NCI-H2171 treated with DMSO at 0.1 percent for 48 hours (cell line): ENCODE measurements around the gene HARS1.
"Not testable (repeated sequence)": the region's sequence is repeated elsewhere in the genome, so short reads cannot be mapped to it uniquely, and the experiment has no call there.

Source experiments
- DNase-seq: peaks from one replicate; lab custom pipeline; 2025; lab: John Stamatoyannopoulos, UW

The HARS1 gene

GRCh38 chr5:140633021-140633471, 58.1 kb downstream of the HARS1 start, which contains the start of gene CD14:
Gene CD14, minus strand, starts transcription at chr5:140633175. Its CDS starts 104 bp downstream, at chr5:140633071.
- peak; percentile 6 for DNase-seq

DNA sequence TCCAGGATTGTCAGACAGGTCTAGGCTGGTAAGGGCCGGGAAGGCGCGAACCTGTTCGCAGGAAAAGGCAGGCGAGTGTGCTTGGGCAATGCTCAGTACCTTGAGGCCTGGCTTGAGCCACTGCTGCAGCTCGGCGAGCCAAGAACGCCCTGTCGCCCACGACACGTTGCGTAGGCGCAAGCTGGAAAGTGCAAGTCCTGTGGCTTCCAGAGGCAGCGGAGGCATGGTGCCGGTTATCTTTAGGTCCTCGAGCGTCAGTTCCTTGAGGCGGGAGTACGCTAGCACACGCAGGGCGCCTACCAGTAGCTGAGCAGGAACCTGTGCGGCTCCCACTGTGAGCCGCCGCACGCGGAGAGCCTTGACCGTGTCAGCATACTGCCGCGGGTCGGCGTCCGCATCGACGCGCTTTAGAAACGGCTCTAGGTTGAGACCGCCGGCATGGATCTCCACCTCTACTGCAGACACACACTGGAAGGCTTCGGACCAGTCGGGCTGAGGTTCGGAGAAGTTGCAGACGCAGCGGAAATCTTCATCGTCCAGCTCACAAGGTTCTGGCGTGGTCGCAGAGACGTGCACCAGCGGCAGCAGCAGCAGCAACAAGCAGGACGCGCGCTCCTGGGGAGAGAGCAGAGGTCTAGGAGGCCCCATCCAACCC, 58.7 kb downstream of the HARS1 start:
- DNase-seq = peak; percentile 7

- no peak for DNase-seq
These were observed 59.3 kb downstream of the HARS1 start for GRCh38 chr5:140631831-140632365.

- DNase-seq = no peak
These were observed 60.1 kb downstream of the HARS1 start for GRCh38 chr5:140631036-140631417.

DNA sequence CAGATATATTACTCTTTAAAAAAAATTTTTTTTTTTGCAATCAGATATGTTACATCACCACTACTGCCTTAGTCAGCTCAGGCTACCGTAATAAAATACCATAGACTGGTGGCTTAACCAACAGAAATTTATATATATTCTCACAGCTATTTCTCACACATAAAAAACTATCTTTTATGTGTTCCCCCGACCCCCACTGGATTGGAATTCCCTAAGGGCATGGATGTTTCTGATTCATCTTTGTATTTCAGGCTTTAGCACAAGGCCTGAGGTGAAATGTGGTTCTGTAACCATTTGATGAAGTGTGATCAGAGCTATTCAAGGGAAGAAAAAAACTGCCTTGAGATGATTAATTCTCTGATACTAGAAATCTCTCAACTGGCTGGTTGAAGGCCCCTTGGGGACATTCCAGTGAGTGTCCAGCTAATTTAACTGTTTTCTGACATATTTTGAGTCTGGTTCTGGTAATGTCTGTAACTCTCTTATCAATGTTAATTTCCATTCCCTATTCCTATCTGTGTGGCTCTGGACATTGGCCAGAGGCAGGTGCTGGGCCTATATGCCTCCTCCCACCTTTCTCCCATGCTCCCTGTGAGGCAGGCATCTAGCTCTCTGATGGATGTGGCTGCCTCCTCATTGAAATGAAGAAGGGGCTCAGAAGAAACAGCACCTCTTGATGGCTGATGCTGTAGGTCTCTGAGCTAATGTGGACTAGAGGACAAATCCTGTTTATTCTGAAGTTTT, 60.7 kb downstream of the HARS1 start:
- DNase-seq = no peak

- DNase-seq = no peak
These were observed 62.5 kb downstream of the HARS1 start for GRCh38 chr5:140628711-140629110.

DNA sequence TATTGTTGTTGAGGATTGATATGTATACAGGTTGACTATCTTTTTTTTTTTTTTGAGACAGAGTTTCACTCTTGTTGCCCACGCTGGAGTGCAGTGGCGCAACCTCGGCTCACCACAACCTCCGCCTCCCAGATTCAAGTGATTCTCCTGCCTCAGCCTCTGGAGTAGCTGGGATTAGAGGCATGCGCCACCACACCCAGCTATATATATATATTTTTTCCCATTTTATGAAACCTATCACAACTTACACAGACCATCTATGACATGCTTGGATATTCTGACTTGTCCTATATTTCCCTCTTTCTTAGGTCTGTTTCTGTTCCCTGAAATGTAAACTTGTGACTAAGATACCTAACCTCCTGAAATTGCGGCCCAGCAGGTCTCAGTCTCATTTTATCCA, 63.2 kb downstream of the HARS1 start:
- no peak for DNase-seq

DNA sequence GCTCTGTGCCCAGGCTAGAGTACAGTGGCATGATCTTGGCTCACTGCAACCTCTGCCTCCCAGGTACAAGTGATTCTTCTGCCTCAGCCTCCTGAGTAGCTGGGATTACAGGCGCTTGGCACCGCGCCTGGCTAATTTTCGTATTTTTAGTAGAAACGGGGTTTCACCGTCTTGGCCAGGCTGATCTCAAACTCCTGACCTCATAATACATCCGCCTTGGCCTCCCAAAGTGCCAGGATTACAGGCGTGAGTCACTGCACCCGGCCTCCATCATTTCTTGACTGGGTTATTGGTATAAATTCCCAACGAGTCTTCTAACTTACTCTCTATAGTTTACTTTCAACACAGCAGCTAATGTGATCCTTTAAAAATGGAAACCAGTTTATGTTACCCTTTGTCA, 66.3 kb downstream of the HARS1 start:
- DNase-seq = not testable (repeated sequence)
